ENCODE results near the gene GLB1L. TPM values are rescaled to one million over a fixed set of nuclear protein-coding genes. Genes with fewer than 3 reads are reported as not detected.

Gene GLB1L
- total RNA-seq, 4 donors from 2014 or later: 6.7 to 13.1 (median 9.6) TPM

GRCh38 chr2:219218217-219218731 is 27.0 kb downstream of the GLB1L start:
- Histone ChIP-seq H3K27me3 (no peaks in the 10 kb centered on the region), H3K4me3 (peak overlapping the region; percentile 47 to 80 (median 66)), H3K4me1 (peaks cover 0 to 48% (median 24%) of the 10 kb centered on the region in 4 donors), H3K27ac (peak overlapping the region; percentile 50 to 94 (median 89)), H3K36me3 (peaks cover 0 to 68% (median 20%) of the 10 kb centered on the region in 3 donors), H3K9me3 (no peaks in the 10 kb centered on the region)
- no peak for TF ChIP-seq POLR2A (IDR thresholded peaks at IDR 0.05)
- no peak for TF ChIP-seq CTCF (IDR thresholded peaks at IDR 0.05)
- TF ChIP-seq EP300 (IDR thresholded peaks at IDR 0.05): no peak
- peak; percentile 29 to 40 for DNase-seq (ENCODE audit: low spot score in 2 of 2)
- WGBS, 2 donors: 0 to 2% methylated on average over 11 to 28 of the region's 37 CpGs

GRCh38 chr2:219216535-219216915 is 28.7 kb downstream of the GLB1L start:
- Histone ChIP-seq H3K27me3 (no peaks in the 10 kb centered on the region), H3K27ac (peak overlapping the region in 2 of 4 donors; percentile 94), H3K4me1 (peaks cover 0 to 48% (median 24%) of the 10 kb centered on the region in 4 donors), H3K36me3 (peaks cover 0 to 66% (median 11%) of the 10 kb centered on the region in 3 donors), H3K9me3 (no peaks in the 10 kb centered on the region), H3K4me3 (no peak overlapping the region)
- 90 to 93% methylated on average over 6 of the region's 6 CpGs for WGBS, 2 donors
- no peak for DNase-seq (ENCODE audit: low spot score in 2 of 2)
- no peak for TF ChIP-seq CTCF (IDR thresholded peaks at IDR 0.05)
- TF ChIP-seq EP300 (IDR thresholded peaks at IDR 0.05): no peak
- no peak for TF ChIP-seq POLR2A (IDR thresholded peaks at IDR 0.05)

GRCh38 chr2:219215871-219216534 is 29.2 kb downstream of the GLB1L start:
- no peak for DNase-seq (ENCODE audit: low spot score in 2 of 2)
- peaks cover 0 to 48% (median 24%) of the 10 kb centered on the region in 4 donors for H3K4me1 ChIP-seq
- H3K27ac ChIP-seq: no peak overlapping the region
- no peaks in the 10 kb centered on the region for H3K27me3 ChIP-seq
- 92% methylated on average over 26 to 27 of the region's 27 CpGs for WGBS, 2 donors
- no peak overlapping the region for H3K4me3 ChIP-seq
- no peaks in the 10 kb centered on the region for H3K9me3 ChIP-seq
- peaks cover 0 to 66% (median 6%) of the 10 kb centered on the region in 3 donors for H3K36me3 ChIP-seq
- TF ChIP-seq POLR2A (IDR thresholded peaks at IDR 0.05): no peak
- TF ChIP-seq EP300 (IDR thresholded peaks at IDR 0.05): no peak
- no peak for TF ChIP-seq CTCF (IDR thresholded peaks at IDR 0.05)

- Histone ChIP-seq H3K4me1 (peaks cover 0 to 42% (median 24%) of the 10 kb centered on the region in 4 donors), H3K27me3 (no peaks in the 10 kb centered on the region), H3K27ac (no peak overlapping the region), H3K36me3 (peaks cover 0 to 66% (median 6%) of the 10 kb centered on the region in 3 donors), H3K4me3 (no peak overlapping the region), H3K9me3 (no peaks in the 10 kb centered on the region)
- DNase-seq (ENCODE audit: low spot score in 2 of 2): no peak
- 86 to 91% methylated on average over 6 of the region's 6 CpGs for WGBS, 2 donors
- TF ChIP-seq EP300 (IDR thresholded peaks at IDR 0.05): no peak
- TF ChIP-seq CTCF (IDR thresholded peaks at IDR 0.05): no peak
- no peak for TF ChIP-seq POLR2A (IDR thresholded peaks at IDR 0.05)
These were observed 30.5 kb downstream of the GLB1L start for GRCh38 chr2:219214786-219215185.

- WGBS, 2 donors: 96 to 97% methylated on average over 15 of the region's 15 CpGs
These were observed 31.1 kb downstream of the GLB1L start for GRCh38 chr2:219214141-219214540.

More at GRCh38 chr2:219214141-219214540, 31.1 kb downstream of the GLB1L start:
- no peaks in the 10 kb centered on the region for H3K9me3 ChIP-seq
- H3K27ac ChIP-seq: no peak overlapping the region
- H3K27me3 ChIP-seq: no peaks in the 10 kb centered on the region
- H3K4me3 ChIP-seq: no peak overlapping the region
- H3K4me1 ChIP-seq: peaks cover 0 to 35% (median 17%) of the 10 kb centered on the region in 4 donors
- H3K36me3 ChIP-seq: peaks cover 0 to 73% (median 9%) of the 10 kb centered on the region in 3 donors
- TF ChIP-seq POLR2A (IDR thresholded peaks at IDR 0.05): no peak
- DNase-seq (ENCODE audit: low spot score in 2 of 2): no peak

All from tibial nerve (tissue), 4 donors.